AG04450 (cell line): Measurements from ENCODE around the gene SLC22A17. TPM values are rescaled to one million over a fixed set of nuclear protein-coding genes. Genes with fewer than 3 reads are reported as not detected.

Source experiments
- CTCF ChIA-PET: fragments of 300-600, 350-600 bp; formaldehyde crosslinking; extraction: SDS; loops from one replicate; lab custom pipeline; 2022; ENCODE audit warnings: antibody characterized with exemption, inconsistent platforms; lab: Charles Lee
- POLR2A ChIA-PET: fragments of 350-600 bp; formaldehyde crosslinking; extraction: SDS; loops from one replicate; lab custom pipeline; 2021; ENCODE audit warnings: antibody characterized with exemption, inconsistent platforms; lab: Yijun Ruan, JAX
- DNase-seq: peaks from one replicate; pipeline ENCODE4 v3.0.0-alpha.2; 2011; ENCODE audit warnings: low read depth, low spot score
- H3K27ac ChIP-seq: one replicate; pipeline ENCODE4 v1.5.1; 2012; ENCODE audit warnings: low read depth, low read length, control low read depth
- H3K27me3 ChIP-seq: one replicate; pipeline ENCODE4 v1.6.0; 2012; ENCODE audit warnings: low read length; ENCODE audit not compliant: control insufficient read depth, insufficient read depth
- H3K4me3 ChIP-seq: 2 replicates; pipeline ENCODE4 v1.5.1; 2011; ENCODE audit warnings: mild to moderate bottlenecking, low read depth, low read length, control low read depth
- H3K9me3 ChIP-seq: 2 replicates; pipeline ENCODE4 v1.5.1; 2012; ENCODE audit warnings: low read length; ENCODE audit not compliant: control insufficient read depth, insufficient read depth
- CTCF ChIP-seq: IDR thresholded peaks from 2 replicates; pipeline ENCODE4 v1.5.1; 2011; ENCODE audit warnings: low read depth, low read length, control low read depth, inconsistent platforms
- polyA plus RNA-seq: library from polyadenylated mRNA; depleted of rRNA; stranded (reverse); fragments of >200 nt; gene quantifications from 2 replicates; pipeline ENCODE4 v1.2.3, GENCODE V29; 2011

SLC22A17 gene
- polyA plus RNA-seq, 1 experiment, result 17.4 TPM

- Histone ChIP-seq H3K4me3 (peak within 1 kb of the TSS; percentile 69), H3K27me3 (peaks cover 4% of the 10 kb centered on the region), H3K27ac (peak within 1 kb of the TSS; percentile 70), H3K9me3 (no peaks in the 10 kb centered on the region; the same call in 1 of the 2 replicates)
- DNase-seq, result no peak
- ChIA-PET POLR2A (interaction anchor here (1.1 to 1.6 kb wide), 2 partner anchors 12 to 13 kb away, joined by 3 to 10 read pairs; partner anchors contain the start of gene SLC22A17), CTCF (interaction anchor here (6.1 kb wide), 1 partner anchor 14 kb away, joined by 48 read pairs; no protein-coding TSS in a partner anchor)
- no peak for TF ChIP-seq CTCF
Measured at GRCh38 chr14:23365036-23365731, 12.5 kb upstream of the SLC22A17 start, which contains the start of gene EFS. Gene EFS (minus strand): TSS chr14:23365172. CDS start chr14:23365025, 147 bp downstream.

GRCh38 chr14:23364164-23365035, 11.7 kb upstream of the SLC22A17 start:
- TF ChIP-seq CTCF, result no peak
- Histone ChIP-seq H3K9me3 (no peaks in the 10 kb centered on the region; the same call in 1 of the 2 replicates), H3K27ac (peak overlapping the region; percentile 52), H3K27me3 (peaks cover 3% of the 10 kb centered on the region), H3K4me3 (peak overlapping the region; percentile 69)
- no peak for DNase-seq
- POLR2A ChIA-PET, result no interaction called here
- CTCF ChIA-PET, result no interaction called here

- POLR2A ChIA-PET, result interaction anchor here (0.6 to 1.7 kb wide), 2 partner anchors 9 to 35 kb away, joined by 3 to 8 read pairs; partner anchors contain the start of gene SLC22A17
- Histone ChIP-seq H3K4me3 (no peak overlapping the region), H3K27ac (no peak overlapping the region), H3K9me3 (no peaks in the 10 kb centered on the region; the same call in 1 of the 2 replicates), H3K27me3 (no peaks in the 10 kb centered on the region)
- no peak for DNase-seq
- CTCF ChIA-PET, result interaction anchor here (1.5 to 1.6 kb wide), 2 partner anchors 18 to 33 kb away, joined by 5 to 6 read pairs; no protein-coding TSS in a partner anchor
- peak; percentile 43 for TF ChIP-seq CTCF
Measured at GRCh38 chr14:23362200-23362599, 9.5 kb upstream of the SLC22A17 start.

- Histone ChIP-seq H3K27me3 (no peaks in the 10 kb centered on the region), H3K27ac (no peak overlapping the region), H3K9me3 (no peaks in the 10 kb centered on the region; the same call in 1 of the 2 replicates), H3K4me3 (no peak overlapping the region)
- no peak for TF ChIP-seq CTCF
- ChIA-PET POLR2A (interaction anchor here (0.6 to 1.7 kb wide), 2 partner anchors 9 to 35 kb away, joined by 3 to 8 read pairs; partner anchors contain the start of gene SLC22A17), CTCF (interaction anchor here (1.5 kb wide), 1 partner anchor 18 kb away, joined by 6 read pairs; no protein-coding TSS in a partner anchor)
- no peak for DNase-seq
Measured at GRCh38 chr14:23361763-23362162, 9.1 kb upstream of the SLC22A17 start.
